ENCODE results near the gene PSMA1.
"Not testable (repeated sequence)": the region's sequence is repeated elsewhere in the genome, so short reads cannot be mapped to it uniquely, and the experiment has no call there.

Gene PSMA1

GRCh38 chr11:14519917-14520746 is at the start of gene PSMA1:
PSMA1 (minus strand) TSS chr11:14520386; CDS start chr11:14520299, 87 bp downstream.
- DNase-seq (ENCODE audit: low spot score): peak; percentile 87

- not testable (repeated sequence) for DNase-seq (ENCODE audit: low spot score)
Observed at GRCh38 chr11:14569516-14569915, 49.3 kb upstream of the PSMA1 start.

- DNase-seq (ENCODE audit: low spot score): no peak
Observed at GRCh38 chr11:14567064-14567651, 47.0 kb upstream of the PSMA1 start.

GRCh38 chr11:14566331-14567063 is 46.3 kb upstream of the PSMA1 start:
- DNase-seq (ENCODE audit: low spot score): no peak

GRCh38 chr11:14565845-14566244 is 45.7 kb upstream of the PSMA1 start:
- DNase-seq (ENCODE audit: low spot score): no peak

DNA sequence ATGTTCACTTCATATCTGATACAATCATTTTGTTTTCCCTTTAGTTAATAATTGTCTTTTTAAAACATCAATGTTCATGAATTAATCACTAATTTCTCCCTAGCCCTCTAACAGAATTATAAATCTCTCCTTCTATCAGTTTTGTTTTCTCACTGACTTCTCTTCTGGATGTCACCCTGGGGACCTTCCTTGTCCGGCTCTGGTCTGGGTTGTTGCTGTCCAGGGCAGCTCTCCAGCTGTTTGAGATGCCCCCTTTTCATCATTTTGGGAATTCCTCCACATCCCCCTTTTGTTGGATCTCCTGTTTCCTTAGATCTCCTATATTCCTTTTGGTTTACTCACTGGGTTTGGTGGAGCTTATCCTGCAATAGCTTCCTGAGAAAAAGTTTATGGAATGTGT is 35.6 kb upstream of the PSMA1 start:
- no peak for DNase-seq (ENCODE audit: low spot score)

DNA sequence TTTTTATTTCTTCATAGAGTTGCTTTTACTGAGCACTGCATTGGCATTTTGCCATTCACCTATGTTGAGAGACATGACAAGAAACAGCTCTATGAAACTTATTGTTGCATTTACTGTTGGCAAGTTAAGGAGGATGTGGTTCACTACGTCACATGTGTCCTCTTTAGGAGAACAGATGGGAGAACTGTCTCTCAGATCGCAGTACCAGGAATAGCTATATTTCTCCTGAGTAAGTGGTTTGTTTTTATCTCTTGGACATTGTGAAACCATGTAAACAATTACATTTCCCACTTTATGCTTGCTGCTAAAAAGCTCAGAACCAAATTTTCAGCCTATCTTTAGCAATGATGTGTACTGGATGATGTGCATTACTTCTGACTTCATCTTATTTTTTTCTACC is 34.8 kb upstream of the PSMA1 start:
- no peak for DNase-seq (ENCODE audit: low spot score)

- no peak for DNase-seq (ENCODE audit: low spot score)
Observed at GRCh38 chr11:14552089-14552488, 31.9 kb upstream of the PSMA1 start.

DNA sequence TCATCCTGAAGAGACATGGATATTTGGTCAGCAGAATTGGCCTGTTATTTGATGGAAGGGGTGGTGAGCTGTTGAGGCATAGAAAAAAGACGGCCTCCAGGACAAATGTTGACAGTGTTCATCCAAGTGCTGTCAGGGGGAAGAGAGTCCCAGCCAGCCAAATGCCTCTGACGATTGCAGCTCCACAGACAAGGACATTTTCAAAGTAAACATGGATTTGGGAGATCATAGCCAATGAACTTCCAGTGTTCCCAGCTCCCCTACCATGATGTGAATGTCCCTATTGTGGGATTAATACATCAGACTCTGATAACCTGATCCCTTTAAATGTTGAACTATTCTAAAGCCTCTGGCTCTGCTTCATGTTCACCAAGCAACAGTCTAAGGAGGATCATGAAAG is 31.2 kb upstream of the PSMA1 start:
- DNase-seq (ENCODE audit: low spot score): no peak

DNA sequence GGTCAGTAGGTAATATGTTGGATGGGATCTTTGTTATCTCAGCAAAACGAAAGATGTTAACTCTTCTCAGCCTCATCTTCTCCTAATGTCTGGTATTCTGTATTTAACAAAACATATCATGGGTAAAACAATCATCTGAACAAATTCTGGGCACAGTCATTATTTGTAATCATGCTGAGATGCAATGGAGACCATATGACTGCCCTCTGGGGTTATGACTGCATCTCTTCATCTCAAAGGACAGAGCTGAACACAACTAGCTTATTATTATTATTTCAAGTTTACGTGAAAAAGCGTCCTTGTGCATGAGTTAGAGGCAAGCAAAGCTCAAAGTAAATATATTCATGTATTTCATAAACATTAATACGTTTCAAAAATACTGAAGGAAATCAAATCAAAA is 29.7 kb upstream of the PSMA1 start:
- no peak for DNase-seq (ENCODE audit: low spot score)

DNA sequence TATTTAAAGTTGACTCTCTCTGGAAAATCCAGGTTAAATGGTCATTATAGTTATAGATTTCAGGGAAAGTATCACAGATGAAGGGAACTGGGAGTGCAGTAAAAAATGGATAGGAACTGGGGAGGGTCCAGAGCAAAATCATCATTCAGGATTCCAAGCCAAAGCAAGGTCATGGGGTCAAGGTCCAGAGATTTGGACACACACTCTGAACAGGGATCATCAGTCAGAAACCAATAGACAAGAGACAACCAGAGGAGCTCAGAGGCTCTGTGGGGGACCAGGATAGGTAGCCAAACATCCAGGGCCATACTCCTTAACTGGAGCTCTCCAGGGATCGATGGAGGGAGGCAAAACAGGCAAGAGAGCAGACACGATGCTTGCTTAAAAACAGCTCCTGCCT is 27.3 kb upstream of the PSMA1 start:
- no peak for DNase-seq (ENCODE audit: low spot score)

- no peak for DNase-seq (ENCODE audit: low spot score)
Observed at GRCh38 chr11:14546672-14547071, 26.5 kb upstream of the PSMA1 start.

DNA sequence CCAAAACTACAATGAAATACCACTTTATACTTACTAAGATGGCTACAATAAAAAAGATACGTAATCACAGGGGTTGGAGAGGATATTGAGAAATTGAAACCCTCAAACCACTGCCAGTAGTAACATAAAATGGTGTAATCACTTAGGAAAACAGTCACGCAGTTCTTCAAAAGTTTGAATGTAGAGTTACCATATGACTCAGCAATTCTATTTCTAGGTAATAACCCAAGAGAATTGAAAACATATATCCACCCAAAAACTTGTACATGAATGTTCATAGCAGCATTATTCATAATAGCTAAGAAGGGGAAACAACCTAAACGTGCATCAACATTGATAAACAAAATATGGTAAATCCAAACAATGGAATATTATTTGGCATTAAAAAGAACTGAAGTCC is 24.4 kb upstream of the PSMA1 start:
- DNase-seq (ENCODE audit: low spot score): peak; percentile 9

- no peak for DNase-seq (ENCODE audit: low spot score)
Observed at GRCh38 chr11:14543260-14543659, 23.1 kb upstream of the PSMA1 start.

DNA sequence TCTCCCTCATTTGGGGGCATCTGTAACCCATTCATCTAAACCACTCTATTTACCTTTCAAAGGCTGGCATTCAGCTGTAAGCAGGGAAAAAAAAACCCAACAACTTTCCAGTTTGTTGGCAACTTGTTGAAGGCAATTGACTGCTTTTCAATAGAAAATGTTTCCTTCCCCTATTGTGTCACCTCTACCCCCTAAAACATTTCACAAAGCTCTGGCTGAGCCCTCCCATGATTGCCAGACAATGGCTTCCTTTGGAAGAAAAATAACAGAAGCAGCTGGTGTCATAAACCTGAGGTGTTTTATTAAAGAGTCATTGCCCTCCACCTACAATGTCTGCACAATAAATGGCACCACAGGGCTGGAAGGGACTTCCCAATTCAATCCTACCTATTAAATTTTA is 22.1 kb upstream of the PSMA1 start:
- DNase-seq (ENCODE audit: low spot score): no peak

GRCh38 chr11:14541192-14541947 is 21.2 kb upstream of the PSMA1 start:
- no peak for DNase-seq (ENCODE audit: low spot score)

DNA sequence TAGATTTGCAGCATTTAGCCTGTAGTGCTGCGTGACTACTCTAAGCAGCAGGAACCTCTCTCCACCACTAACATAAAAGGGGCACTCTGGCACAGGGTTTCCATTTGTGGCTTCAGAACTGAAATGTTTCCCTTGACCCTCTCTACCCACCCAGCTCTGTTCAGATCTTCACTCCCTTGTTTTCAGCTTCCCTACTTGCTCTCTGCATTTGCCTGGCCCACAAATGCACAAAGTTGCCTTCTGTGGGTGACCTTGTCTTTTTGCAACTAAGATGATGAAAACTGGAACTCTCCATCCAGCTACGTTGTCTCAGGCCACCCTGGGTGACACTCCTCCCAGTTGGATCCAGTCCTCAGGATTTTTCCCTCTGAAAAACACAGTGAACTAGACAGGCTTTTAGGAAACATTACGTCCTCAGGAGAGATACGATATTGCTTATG is 19.8 kb upstream of the PSMA1 start:
- DNase-seq (ENCODE audit: low spot score): no peak

DNA sequence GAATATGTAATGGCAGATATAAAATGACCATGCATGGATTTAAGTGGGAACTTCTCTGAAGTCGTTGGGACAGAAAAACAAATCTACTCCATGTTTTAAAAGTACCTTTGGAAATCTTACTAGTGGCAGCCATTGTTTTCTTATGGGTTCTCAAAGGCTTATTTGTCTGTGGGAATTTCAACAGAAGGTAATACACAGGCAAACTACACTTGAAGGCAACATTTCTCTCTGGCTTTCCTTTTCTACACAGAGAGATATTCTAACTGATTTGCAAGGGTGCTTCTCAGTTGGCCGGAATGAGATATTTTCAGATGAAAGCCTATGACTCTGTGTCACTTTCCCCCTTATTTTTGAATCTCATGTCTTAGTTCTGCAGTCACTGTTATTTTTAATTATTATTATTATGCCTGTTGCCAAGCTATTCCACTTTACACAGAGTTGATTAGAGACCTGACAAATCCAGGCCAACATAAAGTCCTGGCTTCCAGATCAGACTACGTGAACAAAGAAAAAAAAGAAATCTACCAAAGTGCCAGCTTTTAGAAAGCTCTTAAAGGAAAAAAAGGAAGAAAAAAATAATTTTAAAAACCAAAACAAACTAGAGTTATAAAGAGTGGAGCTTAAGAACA is 18.9 kb upstream of the PSMA1 start:
- no peak for DNase-seq (ENCODE audit: low spot score)

GRCh38 chr11:14538271-14538925 is 18.2 kb upstream of the PSMA1 start:
- DNase-seq (ENCODE audit: low spot score): no peak

DNA sequence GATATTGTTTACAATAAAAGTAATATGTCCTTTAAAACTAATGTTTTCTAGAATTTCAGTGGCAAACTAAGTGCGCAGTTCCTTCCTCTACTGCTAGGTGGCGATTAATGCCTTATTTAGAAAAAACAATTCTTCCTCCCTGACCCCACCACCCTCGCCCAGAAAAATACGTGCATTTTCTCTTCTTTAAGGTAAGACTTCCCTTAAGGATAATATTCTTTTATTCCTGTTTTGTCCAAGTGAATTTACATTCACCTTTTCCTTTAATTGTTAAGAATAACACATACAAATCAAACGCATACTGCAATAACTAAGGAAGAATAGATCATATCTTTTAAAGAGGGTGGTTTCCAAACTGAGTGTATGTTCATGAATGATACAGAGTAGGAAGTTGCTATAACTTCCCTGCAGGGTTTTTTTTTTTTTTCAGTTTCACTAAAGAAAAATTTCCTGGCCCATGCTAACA is 17.0 kb upstream of the PSMA1 start:
- DNase-seq (ENCODE audit: low spot score): peak; percentile 38

DNA sequence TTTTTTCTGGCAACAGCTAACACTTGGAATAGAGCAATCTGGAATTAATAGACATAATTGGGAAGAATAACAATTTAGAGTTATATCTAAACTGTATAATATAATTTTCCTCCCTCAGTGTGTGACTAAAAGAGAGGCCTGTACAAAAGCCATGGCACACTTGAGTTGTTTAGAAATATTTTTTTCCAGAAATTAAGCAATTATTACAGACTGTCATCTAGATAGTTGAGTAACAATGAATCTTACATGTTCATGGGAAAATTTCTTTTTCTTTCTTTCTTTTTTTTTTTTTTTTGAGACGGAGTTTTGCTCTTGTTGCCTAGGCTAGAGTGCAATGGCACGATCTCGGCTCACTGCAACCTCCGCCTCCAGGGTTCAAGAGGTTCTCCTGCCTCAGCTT is 15.0 kb upstream of the PSMA1 start:
- DNase-seq (ENCODE audit: low spot score): not testable (repeated sequence)

Data from hematopoietic multipotent progenitor cell treated with erythropoietin and hydrocortisone succinate and interleukin-3 and kit ligand, for 17 days (in vitro differentiated cells).